GM12878 (cell line): ENCODE results near the gene B3GNT9. TPM values are rescaled to one million over a fixed set of nuclear protein-coding genes. Genes with fewer than 3 reads are reported as not detected.

Source experiments
- BHLHE40 ChIP-seq, 2 experiments: fragments of 450-650 bp in 1 of 2; IDR thresholded peaks; 2 replicates each; pipeline ENCODE4 v1.6.1; 2011 to 2017; ENCODE audit warnings: low read depth in 2 of 2, borderline replicate concordance in 1 of 2, improper control_type of control experiment in 1 of 2, low read length in 1 of 2, mild to moderate bottlenecking in 1 of 2
- CHD2 ChIP-seq: IDR thresholded peaks from 2 replicates; pipeline ENCODE4 v1.6.1; 2011; ENCODE audit warnings: low read depth, low read length, improper control_type of control experiment, borderline replicate concordance
- DPF2 ChIP-seq: fragments of 450-650 bp; IDR thresholded peaks from 2 replicates; pipeline ENCODE4 v1.6.1; 2017; ENCODE audit warnings: mild to moderate bottlenecking
- EED ChIP-seq: sonication (generic); IDR thresholded peaks from 2 replicates; pipeline ENCODE4 v1.6.1; 2016; ENCODE audit warnings: antibody characterized with exemption, low read depth
- EP300 ChIP-seq, 2 experiments: fragments of 150-350 bp in 1 of 2; IDR thresholded peaks; 2 replicates each; pipeline ENCODE4 v1.6.1; 2011 to 2012; ENCODE audit warnings: low read depth in 2 of 2, low read length in 2 of 2, borderline replicate concordance in 1 of 2, improper control_type of control experiment in 1 of 2, inconsistent platforms in 1 of 2; ENCODE audit not compliant: control insufficient read depth in 1 of 2
- IKZF1 ChIP-seq: fragments of 450-650 bp; conservative IDR thresholded peaks from 2 replicates; pipeline ENCODE4 v1.6.1; 2017; ENCODE audit warnings: antibody characterized with exemption, mild to moderate bottlenecking
- LARP7 ChIP-seq: fragments of 450-650 bp; IDR thresholded peaks from 2 replicates; pipeline ENCODE4 v1.6.1; 2017; ENCODE audit warnings: mild to moderate bottlenecking
- MXI1 ChIP-seq: fragments of 150-350 bp; IDR thresholded peaks from 2 replicates; pipeline ENCODE4 v1.6.1; 2011; ENCODE audit warnings: low read depth, mild to moderate bottlenecking, inconsistent platforms, low read length, improper control_type of control experiment
- NBN ChIP-seq: fragments of 450-650 bp; IDR thresholded peaks from 2 replicates; pipeline ENCODE4 v1.6.1; 2016
- NFIC ChIP-seq: IDR thresholded peaks from 2 replicates; pipeline ENCODE4 v1.6.1; 2012; ENCODE audit warnings: low read depth, mild to moderate bottlenecking, inconsistent platforms, low read length, moderate library complexity
- NR2F1 ChIP-seq: fragments of 450-650 bp; conservative IDR thresholded peaks from 2 replicates; pipeline ENCODE4 v1.6.1; 2017; ENCODE audit warnings: mild to moderate bottlenecking
- NRF1 ChIP-seq: conservative IDR thresholded peaks from 2 replicates; pipeline ENCODE4 v1.6.1; 2011; ENCODE audit warnings: mild to moderate bottlenecking, low read depth, low read length, improper control_type of control experiment
- PAX5 ChIP-seq: IDR thresholded peaks from 2 replicates; pipeline ENCODE4 v1.6.1; 2011; ENCODE audit warnings: low read depth, low read length, borderline replicate concordance
- PAX8 ChIP-seq: fragments of 450-650 bp; IDR thresholded peaks from 2 replicates; pipeline ENCODE4 v1.6.1; 2017; ENCODE audit warnings: mild to moderate bottlenecking, moderate library complexity
- RCOR1 ChIP-seq: conservative IDR thresholded peaks from 2 replicates; pipeline ENCODE4 v1.6.1; 2012; ENCODE audit warnings: low read depth, low read length, improper control_type of control experiment
- SIN3A ChIP-seq: IDR thresholded peaks from 2 replicates; pipeline ENCODE4 v1.6.1; 2012; ENCODE audit warnings: low read depth, low read length, improper control_type of control experiment
- SP1 ChIP-seq: IDR thresholded peaks from one replicate; pipeline ENCODE4 v1.6.1; 2011; ENCODE audit warnings: low read depth, low read length
- SUPT20H ChIP-seq: IDR thresholded peaks from 2 replicates; pipeline ENCODE4 v1.6.1; 2011; ENCODE audit warnings: low read depth, mild to moderate bottlenecking, low read length, moderate library complexity, borderline replicate concordance; ENCODE audit not compliant: control insufficient read depth
- YBX1 ChIP-seq: fragments of 450-650 bp; IDR thresholded peaks from 2 replicates; pipeline ENCODE4 v1.6.1; 2016; ENCODE audit warnings: antibody characterized with exemption
- ZZZ3 ChIP-seq: IDR thresholded peaks from 2 replicates; pipeline ENCODE4 v1.6.1; 2011; ENCODE audit warnings: low read depth; ENCODE audit not compliant: control insufficient read depth, insufficient read length
- polyA plus RNA-seq, 11 experiments: library from polyadenylated mRNA; depleted of rRNA in 4 of 11; unstranded in 6 of 11; stranded (reverse) in 5 of 11; fragments of >200 nt; fragmentation: Nextera tagmentation in 4 of 11; fragmentation: Illumina TruSeq in 1 of 11; extraction: Ambion mirVana in 4 of 11; extraction: Trizol in 1 of 11; gene quantifications; 1 replicate in 1 of 11; 2 replicates in 10 of 11; pipeline versions ENCODE4 v1.2.1 to v1.2.3, GENCODE V29; 2011 to 2016; ENCODE audit warnings: inconsistent platforms in 2 of 11, missing spikeins in 2 of 11, low read depth in 1 of 11
- total RNA-seq, 4 experiments: library from RNA; depleted of rRNA in 3 of 4; stranded (reverse); fragments of >200 nt in 3 of 4; fragmentation: Illumina TruSeq in 1 of 4; extraction: Trizol in 1 of 4; gene quantifications; 2 replicates each; pipeline versions ENCODE4 v1.2.1 to v1.2.3, GENCODE V29; 2013 to 2021
- TF ChIP-seq, protein P1 (sequence below): fragments of 150-350 bp; IDR thresholded peaks from 2 replicates; pipeline ENCODE4 v1.6.1; 2014; ENCODE audit warnings: mild to moderate bottlenecking, low read depth, low read length
- TF ChIP-seq, protein P2 (sequence below): IDR thresholded peaks from 2 replicates; pipeline ENCODE4 v1.6.1; 2011; ENCODE audit warnings: borderline replicate concordance, low read depth, mild to moderate bottlenecking, moderate library complexity, low read length; ENCODE audit not compliant: insufficient read depth, poor library complexity, severe bottlenecking
- TF ChIP-seq, protein P3 (sequence below): fragments of 450-650 bp; formaldehyde crosslinking; IDR thresholded peaks from 2 replicates; pipeline ENCODE4 v1.5.0; 2022; ENCODE audit warnings: mild to moderate bottlenecking, missing genetic modification characterization
- TF ChIP-seq, protein P4 (sequence below): fragments of 450-650 bp; IDR thresholded peaks from 2 replicates; pipeline ENCODE4 v1.6.1; 2016; ENCODE audit warnings: mild to moderate bottlenecking

B3GNT9 gene
- total and polyA plus RNA-seq, 10 of the 15 experiments (the other 5 are each of a cell fraction or from before 2014, with no cell fraction given), result 0.08 to 5.0 (median 1.9) TPM

DNA sequence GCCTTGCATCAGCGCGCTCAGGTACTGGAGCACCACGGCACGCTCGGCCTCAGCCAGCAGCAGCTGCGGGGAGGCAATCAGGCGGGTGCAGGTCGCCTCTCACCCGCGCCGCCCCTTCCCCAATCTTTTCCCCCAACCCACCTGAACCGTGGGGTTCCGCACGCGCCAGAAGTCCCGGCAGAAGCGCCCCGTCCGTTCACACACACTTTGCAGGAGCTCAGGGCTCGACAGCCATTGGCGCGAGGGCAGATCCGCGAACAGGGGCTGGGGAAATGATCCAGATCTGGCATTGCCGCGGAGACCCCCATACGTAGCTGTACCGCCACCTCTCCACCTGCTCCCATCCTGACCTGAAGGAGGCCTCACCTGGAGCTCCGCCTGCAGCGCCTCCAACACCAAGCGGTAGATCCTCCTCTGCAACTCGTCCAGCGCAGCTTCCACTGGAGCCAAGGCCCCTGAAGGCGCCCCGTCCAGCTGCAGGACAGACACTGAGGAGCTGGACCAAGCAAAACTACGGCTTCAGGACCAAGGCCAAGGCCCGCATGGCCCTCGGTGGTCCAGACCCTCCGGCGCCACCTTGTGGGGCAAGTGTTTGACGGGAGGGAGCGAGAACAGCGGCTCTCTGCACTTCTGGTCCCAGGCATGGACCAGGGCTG, 34.3 kb upstream of the B3GNT9 start (continued):
- TF ChIP-seq EP300 (IDR thresholded peaks at IDR 0.05; ENCODE audit: borderline replicate concordance in 1 of 2, control insufficient read depth in 1 of 2, low read depth in 2 of 2, low read length in 2 of 2) (no peak), YBX1 (no peak), EED (no peak), MXI1 (peak; percentile 97), NBN (0 out of 2 replicates have a peak, but pooled peaks have one; percentile 39), CHD2 (0 out of 2 replicates have a peak, but pooled peaks have one; percentile 21), NRF1 (no peak), PAX8 (no peak), RCOR1 (peak; percentile 93), IKZF1 (0 out of 2 replicates have a peak, but pooled peaks have one; percentile 29), SIN3A (peak; percentile 96), SP1 (peak; percentile 20), BHLHE40 (IDR thresholded peaks at IDR 0.05; ENCODE audit: borderline replicate concordance in 1 of 2, low read depth in 2 of 2, low read length in 1 of 2) (peak; percentile 41 to 46; a peak in 3 of 4 replicates), NR2F1 (no peak), DPF2 (no peak), NFIC (no peak), PAX5 (0 out of 2 replicates have a peak, but pooled peaks have one; percentile 23), SUPT20H (no peak), LARP7 (0 out of 2 replicates have a peak, but pooled peaks have one; percentile 24), ZZZ3 (no peak)
- TF ChIP-seq, protein P1, sequence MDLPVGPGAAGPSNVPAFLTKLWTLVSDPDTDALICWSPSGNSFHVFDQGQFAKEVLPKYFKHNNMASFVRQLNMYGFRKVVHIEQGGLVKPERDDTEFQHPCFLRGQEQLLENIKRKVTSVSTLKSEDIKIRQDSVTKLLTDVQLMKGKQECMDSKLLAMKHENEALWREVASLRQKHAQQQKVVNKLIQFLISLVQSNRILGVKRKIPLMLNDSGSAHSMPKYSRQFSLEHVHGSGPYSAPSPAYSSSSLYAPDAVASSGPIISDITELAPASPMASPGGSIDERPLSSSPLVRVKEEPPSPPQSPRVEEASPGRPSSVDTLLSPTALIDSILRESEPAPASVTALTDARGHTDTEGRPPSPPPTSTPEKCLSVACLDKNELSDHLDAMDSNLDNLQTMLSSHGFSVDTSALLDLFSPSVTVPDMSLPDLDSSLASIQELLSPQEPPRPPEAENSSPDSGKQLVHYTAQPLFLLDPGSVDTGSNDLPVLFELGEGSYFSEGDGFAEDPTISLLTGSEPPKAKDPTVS, result no peak
- TF ChIP-seq, protein P2, sequence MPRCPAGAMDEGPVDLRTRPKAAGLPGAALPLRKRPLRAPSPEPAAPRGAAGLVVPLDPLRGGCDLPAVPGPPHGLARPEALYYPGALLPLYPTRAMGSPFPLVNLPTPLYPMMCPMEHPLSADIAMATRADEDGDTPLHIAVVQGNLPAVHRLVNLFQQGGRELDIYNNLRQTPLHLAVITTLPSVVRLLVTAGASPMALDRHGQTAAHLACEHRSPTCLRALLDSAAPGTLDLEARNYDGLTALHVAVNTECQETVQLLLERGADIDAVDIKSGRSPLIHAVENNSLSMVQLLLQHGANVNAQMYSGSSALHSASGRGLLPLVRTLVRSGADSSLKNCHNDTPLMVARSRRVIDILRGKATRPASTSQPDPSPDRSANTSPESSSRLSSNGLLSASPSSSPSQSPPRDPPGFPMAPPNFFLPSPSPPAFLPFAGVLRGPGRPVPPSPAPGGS, result no peak
- TF ChIP-seq, protein P3, sequence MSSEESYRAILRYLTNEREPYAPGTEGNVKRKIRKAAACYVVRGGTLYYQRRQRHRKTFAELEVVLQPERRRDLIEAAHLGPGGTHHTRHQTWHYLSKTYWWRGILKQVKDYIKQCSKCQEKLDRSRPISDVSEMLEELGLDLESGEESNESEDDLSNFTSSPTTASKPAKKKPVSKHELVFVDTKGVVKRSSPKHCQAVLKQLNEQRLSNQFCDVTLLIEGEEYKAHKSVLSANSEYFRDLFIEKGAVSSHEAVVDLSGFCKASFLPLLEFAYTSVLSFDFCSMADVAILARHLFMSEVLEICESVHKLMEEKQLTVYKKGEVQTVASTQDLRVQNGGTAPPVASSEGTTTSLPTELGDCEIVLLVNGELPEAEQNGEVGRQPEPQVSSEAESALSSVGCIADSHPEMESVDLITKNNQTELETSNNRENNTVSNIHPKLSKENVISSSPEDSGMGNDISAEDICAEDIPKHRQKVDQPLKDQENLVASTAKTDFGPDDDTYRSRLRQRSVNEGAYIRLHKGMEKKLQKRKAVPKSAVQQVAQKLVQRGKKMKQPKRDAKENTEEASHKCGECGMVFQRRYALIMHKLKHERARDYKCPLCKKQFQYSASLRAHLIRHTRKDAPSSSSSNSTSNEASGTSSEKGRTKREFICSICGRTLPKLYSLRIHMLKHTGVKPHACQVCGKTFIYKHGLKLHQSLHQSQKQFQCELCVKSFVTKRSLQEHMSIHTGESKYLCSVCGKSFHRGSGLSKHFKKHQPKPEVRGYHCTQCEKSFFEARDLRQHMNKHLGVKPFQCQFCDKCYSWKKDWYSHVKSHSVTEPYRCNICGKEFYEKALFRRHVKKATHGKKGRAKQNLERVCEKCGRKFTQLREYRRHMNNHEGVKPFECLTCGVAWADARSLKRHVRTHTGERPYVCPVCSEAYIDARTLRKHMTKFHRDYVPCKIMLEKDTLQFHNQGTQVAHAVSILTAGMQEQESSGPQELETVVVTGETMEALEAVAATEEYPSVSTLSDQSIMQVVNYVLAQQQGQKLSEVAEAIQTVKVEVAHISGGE (CRISPR knock-in tag), result no peak
- TF ChIP-seq, protein P4, sequence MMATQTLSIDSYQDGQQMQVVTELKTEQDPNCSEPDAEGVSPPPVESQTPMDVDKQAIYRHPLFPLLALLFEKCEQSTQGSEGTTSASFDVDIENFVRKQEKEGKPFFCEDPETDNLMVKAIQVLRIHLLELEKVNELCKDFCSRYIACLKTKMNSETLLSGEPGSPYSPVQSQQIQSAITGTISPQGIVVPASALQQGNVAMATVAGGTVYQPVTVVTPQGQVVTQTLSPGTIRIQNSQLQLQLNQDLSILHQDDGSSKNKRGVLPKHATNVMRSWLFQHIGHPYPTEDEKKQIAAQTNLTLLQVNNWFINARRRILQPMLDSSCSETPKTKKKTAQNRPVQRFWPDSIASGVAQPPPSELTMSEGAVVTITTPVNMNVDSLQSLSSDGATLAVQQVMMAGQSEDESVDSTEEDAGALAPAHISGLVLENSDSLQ, result no peak
